Raji (cell line): ENCODE measurements around the gene RNF123.
A peak's percentile ranks its signal among the peaks of the same experiment; 100 is the strongest.

Experiments
- POLR2A ChIP-seq: IDR thresholded peaks from 2 replicates; pipeline ENCODE4 v1.6.1; 2011; ENCODE audit warnings: low read depth, low read length, control low read depth; ENCODE audit not compliant: insufficient read depth

Gene RNF123

DNA sequence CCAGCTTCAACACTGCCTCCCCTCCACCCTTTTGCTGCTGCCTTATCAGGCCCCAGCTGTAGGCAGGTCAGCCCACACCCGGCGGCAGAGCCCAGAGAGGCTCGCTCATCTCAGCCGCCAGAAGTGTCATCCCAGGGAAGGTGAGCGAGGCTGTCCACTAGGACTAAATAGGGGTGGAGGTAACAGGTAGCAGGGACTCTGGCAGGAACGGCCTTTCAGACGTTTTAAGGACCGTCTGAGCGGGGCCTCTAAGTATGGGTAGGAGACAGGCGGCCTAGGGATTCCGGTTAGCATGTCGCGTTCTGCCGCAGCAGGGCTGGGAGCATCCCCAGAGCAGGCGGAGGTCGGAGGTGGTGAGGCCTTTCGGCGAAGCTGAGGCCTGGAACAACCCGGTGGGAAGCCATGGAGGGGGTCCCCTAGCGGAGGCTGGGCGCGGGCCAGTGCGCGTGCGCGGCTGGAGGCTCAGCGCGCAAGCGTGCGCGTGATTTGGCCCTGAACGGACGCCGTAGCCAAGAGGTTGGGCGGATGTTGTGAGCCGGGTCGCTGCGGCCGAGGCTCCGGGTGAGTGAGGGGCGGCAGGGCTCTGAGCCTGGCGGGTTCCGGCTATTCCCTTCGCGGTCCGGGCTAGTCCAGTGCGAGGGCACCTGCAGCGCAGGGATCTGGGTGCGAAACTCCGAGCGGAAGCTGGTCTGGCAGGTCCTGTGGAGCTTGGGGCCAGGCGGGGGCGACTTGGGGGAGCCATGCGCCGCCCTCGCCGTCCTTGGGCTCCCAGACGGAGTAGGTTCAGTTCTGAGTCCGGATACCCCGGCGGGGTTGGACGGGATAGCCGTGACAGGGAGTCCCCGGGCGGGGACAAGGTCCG lies at the start of gene RNF123, which contains the start of gene MST1:
TSS of gene RNF123 (plus strand) at position 512 of the 862 bp plus-strand sequence. CDS start 1,609 bp downstream, outside the sequence.
TSS of gene MST1 (minus strand) at position 429 of the 862 bp plus-strand sequence. CDS start 783 bp downstream, outside the sequence.
- TF ChIP-seq POLR2A: peak; percentile 93

DNA sequence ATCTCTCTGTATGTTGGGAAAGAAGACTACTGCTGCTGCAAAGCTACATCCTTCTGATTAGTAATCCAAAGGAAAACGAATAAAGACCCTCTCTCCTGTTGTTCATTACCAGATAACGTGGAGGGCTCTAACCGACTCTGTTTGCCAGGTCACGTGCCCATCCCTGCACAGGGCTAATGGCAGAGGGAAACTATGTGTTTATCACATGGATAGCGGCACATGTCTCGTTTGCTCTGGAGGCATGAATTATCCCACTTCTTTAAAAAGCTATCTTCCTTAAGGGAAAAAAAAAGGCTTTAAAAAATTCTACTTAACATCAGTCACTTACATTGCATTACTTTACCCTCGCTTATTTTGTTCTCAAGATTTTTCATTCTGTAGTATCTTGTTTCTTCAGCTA lies 48.1 kb upstream of the RNF123 start:
- no peak for TF ChIP-seq POLR2A

DNA sequence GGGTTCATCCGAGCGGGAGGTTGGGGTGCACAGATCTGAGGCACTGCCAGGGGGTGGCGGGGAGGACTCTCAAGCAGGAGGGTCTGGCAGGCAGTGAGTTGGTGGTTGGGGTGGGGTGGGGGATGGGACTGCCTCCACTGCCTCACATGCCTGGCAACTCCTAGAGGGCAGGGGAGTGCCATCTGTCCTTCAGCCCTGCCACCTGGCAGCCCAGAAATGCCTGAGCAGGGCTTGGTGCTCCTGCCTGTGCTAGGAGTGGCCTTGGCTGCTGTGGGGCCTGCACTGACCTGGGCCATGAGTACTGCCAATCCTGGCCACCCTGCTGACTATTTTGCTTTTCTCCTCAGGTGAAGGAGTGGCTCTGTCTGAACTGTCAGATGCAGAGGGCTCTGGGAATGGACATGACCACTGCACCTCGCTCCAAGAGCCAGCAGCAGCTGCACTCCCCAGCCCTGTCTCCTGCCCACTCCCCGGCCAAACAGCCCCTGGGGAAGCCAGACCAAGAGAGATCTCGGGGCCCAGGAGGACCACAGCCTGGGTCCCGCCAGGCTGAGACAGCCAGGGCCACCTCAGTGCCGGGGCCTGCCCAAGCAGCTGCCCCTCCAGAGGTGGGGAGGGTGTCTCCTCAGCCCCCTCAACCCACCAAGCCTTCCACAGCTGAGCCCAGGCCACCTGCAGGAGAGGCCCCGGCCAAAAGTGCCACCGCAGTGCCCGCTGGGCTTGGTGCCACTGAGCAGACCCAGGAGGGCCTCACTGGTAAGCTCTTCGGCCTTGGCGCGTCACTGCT lies 47.2 kb upstream of the RNF123 start:
- TF ChIP-seq POLR2A: no peak

DNA sequence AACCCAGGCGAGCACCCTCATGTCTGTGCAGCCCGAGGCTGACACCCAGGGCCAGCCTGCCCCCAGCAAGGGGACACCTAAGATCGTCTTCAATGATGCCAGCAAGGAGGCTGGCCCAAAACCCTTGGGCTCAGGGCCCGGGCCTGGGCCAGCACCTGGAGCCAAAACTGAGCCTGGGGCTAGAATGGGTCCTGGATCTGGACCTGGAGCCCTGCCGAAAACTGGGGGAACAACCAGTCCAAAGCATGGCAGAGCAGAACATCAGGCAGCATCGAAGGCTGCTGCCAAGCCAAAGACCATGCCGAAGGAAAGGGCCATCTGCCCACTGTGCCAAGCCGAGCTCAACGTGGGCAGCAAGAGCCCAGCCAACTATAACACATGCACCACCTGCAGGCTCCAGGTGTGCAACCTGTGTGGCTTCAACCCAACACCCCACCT lies 46.6 kb upstream of the RNF123 start:
- TF ChIP-seq POLR2A: no peak

DNA sequence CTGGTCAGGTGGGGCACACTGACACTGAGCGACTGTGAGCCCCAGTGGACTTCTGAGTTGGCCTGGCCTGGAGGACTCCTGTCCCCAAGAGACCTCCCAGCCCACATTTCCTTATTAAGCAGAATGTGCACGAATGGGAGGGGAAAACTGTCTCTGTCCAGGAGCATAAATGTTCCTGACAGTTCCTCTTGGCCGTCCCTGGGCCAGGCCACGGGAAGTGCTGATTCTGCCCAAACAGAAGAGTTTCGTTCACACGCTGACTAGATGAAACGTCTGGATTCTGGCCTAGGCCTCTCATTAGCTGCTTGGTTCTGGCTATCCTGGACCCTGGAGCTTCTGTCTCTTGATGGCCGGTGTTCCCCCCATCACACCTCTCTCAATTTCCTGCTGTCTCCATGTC lies 44.7 kb upstream of the RNF123 start:
- TF ChIP-seq POLR2A: no peak

DNA sequence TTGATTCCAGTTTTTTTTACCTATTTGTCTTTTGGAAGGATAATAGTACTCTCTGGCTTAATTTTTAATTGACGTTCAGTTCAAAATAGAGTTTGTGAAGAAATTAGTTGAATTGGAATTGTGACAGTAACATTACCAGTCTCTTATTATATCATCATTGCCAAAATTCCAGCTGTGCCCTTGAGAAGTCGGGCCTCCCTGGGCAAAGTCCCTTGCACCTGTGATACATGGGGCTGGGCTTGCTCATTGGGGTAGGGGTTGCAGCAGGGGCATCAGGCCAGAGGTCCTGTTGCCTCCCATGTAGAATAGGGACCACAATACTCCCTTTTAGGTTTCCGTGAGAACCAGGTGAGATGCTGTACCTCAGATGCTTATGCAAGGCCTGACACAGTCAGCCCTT lies 43.1 kb upstream of the RNF123 start:
- TF ChIP-seq POLR2A: no peak

DNA sequence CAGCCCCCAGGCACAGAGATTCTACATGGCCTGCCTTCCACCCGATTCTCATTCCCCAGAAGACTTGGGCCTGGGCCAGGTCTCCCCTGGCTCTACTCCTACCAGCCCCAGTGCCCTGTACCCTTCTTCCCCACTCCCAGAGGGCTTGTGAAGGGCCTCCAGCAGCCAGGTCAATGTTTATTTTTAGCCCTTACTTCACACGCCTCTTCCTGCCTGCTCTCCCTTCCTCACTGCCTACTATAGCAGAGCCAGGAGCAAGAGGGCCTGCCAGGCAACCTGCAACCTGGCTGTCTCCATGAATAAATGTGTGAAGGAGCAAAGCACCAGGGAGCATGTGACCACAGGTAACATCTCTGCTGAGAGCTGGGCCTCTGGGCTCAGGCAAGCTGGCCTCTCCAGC lies 41.6 kb upstream of the RNF123 start:
- TF ChIP-seq POLR2A: no peak

DNA sequence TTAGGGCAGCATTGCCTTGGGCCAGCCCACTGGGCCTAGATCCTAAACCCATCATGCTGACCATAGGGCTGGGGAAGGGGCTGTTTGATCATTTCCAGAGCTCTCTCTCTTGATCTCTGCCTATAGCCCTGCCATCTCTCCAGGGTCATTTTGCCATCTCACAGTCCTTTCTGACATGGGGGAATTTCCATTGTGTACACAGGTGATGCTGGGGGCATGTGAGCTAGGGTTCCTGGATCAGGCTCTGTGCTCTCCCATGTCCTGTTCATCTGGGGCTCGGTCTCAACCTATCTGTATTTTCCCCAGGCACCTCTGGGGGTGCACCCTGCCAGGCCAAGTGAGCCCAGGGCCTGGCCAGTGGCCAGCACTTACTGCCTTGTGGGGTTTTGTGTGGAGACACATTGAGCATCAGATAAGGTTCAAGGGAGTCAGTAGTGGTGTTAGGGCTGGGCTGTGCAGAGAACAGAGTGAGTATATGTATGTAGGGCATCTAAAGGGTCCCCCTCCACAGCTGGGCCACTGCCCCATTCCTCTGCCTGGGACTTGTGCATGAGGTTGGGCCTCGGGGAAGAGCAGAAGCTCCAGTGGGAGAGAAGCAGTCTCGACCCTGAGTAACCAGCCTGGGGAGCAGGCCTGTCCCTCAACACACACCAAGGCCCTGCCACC lies 40.9 kb upstream of the RNF123 start:
- TF ChIP-seq POLR2A: no peak

DNA sequence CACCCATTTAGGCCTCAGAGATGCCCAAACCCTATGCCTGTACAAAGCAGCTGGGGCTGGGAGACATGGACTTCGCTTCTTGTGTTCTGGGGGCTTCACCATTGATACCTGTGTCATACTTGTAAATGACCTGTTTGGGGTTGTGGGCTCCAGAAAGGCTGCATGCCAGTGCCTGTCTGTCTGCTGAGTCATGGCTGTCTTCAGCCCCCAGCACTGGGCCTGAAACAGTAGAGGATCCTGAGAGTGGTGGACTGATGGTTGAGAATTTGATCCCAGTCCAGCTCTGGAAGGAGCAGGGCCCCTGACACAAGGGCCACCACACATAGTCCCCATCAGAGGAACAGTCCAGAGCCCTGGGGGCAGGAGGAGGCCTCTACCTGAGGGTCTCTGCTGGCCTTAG lies 39.8 kb upstream of the RNF123 start:
- TF ChIP-seq POLR2A: no peak

DNA sequence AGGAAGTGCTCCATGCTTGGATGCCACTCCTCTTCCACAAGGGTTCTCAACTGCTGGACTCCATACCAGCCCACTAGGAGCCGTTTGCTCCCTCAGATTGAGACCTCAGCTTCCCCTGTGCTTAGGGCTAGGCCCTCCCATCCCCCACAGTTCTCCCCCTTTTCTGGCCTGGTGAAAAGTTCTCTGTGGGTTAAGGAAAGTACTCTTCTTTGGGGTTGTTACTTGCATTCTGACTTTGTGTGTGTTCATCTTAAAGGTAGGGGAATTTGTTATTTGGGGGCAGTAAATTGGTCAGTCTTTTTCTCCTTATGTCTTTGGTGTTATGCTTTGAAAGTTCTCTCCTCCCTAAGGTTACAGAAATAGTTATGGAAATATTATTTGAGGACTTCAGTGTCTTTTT lies 39.2 kb upstream of the RNF123 start:
- no peak for TF ChIP-seq POLR2A

DNA sequence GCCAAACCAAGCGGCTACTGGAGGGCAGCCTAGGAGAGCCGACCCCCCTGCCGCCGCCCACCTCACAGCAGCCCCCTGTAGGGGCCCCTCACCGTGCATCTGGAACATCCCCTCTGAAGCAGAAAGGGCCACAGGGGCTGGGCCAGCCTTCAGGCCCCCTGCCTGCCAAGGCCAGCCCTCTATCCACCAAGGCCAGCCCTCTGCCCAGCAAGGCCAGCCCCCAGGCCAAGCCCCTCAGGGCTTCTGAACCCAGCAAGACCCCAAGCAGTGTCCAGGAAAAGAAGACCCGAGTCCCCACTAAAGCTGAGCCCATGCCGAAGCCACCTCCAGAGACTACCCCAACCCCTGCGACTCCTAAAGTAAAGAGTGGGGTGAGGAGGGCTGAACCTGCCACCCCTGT lies 38.7 kb upstream of the RNF123 start:
- no peak for TF ChIP-seq POLR2A

DNA sequence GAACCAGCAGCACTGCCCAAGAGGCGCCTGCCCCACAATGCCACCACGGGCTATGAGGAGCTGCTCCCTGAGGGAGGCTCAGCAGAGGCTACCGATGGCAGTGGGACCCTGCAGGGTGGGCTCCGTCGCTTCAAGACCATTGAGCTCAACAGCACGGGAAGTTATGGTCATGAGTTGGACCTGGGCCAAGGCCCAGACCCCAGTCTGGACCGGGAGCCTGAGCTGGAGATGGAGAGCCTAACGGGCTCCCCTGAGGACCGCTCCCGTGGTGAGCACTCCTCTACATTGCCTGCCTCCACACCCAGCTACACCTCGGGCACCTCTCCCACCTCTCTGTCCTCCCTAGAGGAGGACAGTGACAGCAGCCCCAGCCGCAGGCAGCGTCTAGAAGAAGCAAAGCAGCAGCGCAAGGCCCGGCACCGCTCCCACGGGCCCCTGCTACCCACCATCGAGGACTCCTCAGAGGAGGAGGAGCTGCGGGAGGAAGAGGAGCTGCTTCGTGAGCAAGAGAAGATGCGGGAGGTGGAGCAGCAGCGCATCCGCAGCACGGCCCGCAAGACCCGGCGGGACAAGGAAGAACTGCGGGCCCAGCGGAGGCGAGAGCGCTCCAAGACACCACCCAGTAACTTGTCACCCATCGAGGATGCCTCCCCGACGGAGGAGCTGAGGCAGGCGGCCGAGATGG lies 37.0 kb upstream of the RNF123 start:
- TF ChIP-seq POLR2A: no peak

DNA sequence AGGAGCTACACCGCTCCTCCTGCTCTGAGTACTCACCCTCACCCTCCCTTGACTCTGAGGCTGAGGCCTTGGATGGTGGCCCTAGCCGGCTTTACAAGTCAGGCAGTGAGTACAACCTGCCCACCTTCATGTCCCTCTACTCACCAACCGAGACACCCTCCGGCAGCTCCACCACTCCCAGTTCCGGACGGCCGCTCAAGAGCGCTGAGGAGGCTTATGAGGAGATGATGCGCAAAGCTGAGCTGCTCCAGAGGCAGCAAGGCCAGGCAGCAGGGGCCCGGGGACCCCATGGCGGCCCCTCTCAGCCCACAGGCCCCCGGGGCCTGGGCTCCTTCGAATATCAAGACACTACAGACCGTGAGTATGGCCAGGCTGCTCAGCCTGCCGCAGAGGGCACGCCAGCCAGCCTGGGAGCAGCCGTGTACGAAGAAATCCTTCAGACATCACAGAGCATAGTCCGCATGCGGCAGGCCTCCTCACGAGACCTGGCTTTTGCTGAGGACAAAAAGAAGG lies 36.4 kb upstream of the RNF123 start:
- no peak for TF ChIP-seq POLR2A

DNA sequence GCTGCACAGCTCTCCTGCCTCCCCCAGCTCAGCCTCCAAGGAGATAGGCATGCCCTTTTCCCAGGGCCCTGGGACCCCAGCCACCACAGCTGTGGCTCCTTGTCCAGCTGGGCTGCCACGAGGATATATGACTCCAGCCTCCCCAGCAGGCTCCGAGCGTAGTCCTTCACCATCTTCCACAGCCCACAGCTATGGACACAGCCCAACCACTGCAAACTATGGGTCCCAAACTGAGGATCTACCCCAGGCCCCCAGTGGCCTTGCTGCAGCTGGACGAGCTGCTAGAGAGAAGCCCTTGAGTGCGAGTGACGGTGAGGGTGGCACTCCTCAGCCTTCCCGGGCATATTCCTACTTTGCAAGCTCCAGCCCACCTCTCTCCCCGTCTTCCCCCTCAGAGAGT lies 35.7 kb upstream of the RNF123 start:
- TF ChIP-seq POLR2A: no peak
